SK-N-SH treated with all-trans-retinoic acid at 6 μM for 48 hours (cell line): Measurements from ENCODE around the gene AKAP13.

Source experiments
- ARNTL ChIP-seq: fragments of 450-650 bp; formaldehyde crosslinking; IDR thresholded peaks from 2 replicates; pipeline ENCODE4 v1.5.0; 2020; ENCODE audit warnings: low read depth, mild to moderate bottlenecking, moderate library complexity, borderline replicate concordance
- BACH2 ChIP-seq: fragments of 250-450 bp; sonication (Bioruptor Pico); IDR thresholded peaks from 2 replicates; pipeline ENCODE4 v1.9.0; 2021; ENCODE audit warnings: mild to moderate bottlenecking, borderline replicate concordance
- GLIS3 ChIP-seq: fragments of 250-450 bp; sonication (Bioruptor Pico); IDR thresholded peaks from 2 replicates; pipeline ENCODE4 v1.5.0; 2020; ENCODE audit warnings: mild to moderate bottlenecking, moderate library complexity
- PATZ1 ChIP-seq: fragments of 250-450 bp; sonication (Bioruptor Pico); IDR thresholded peaks from 2 replicates; pipeline ENCODE4 v1.8.0; 2020; ENCODE audit warnings: mild to moderate bottlenecking, moderate library complexity, borderline replicate concordance
- POU6F1 ChIP-seq: fragments of 250-450 bp; sonication (Bioruptor Pico); IDR thresholded peaks from 2 replicates; pipeline ENCODE4 v1.8.0; 2021; ENCODE audit warnings: low read depth, mild to moderate bottlenecking, moderate library complexity, borderline replicate concordance
- PPARA ChIP-seq: fragments of 250-450 bp; sonication (Bioruptor Pico); IDR thresholded peaks from 2 replicates; pipeline ENCODE4 v1.5.0; 2020; ENCODE audit warnings: mild to moderate bottlenecking, borderline replicate concordance
- RARB ChIP-seq: fragments of 250-450 bp; sonication (Bioruptor Pico); IDR thresholded peaks from 2 replicates; pipeline ENCODE4 v1.8.0; 2021; ENCODE audit warnings: mild to moderate bottlenecking, moderate library complexity
- ZC3H10 ChIP-seq: fragments of 250-450 bp; sonication (Bioruptor Pico); IDR thresholded peaks from 2 replicates; pipeline ENCODE4 v1.5.1; 2021; ENCODE audit warnings: mild to moderate bottlenecking, moderate library complexity
- ZFP30 ChIP-seq: fragments of 450-650 bp; formaldehyde crosslinking; IDR thresholded peaks from 2 replicates; pipeline ENCODE4 v1.5.0; 2022; ENCODE audit warnings: mild to moderate bottlenecking, moderate library complexity
- ZNF565 ChIP-seq: fragments of 450-650 bp; formaldehyde crosslinking; conservative IDR thresholded peaks from 2 replicates; pipeline ENCODE4 v1.5.0; 2020; ENCODE audit warnings: low read depth, mild to moderate bottlenecking, moderate library complexity
- TF ChIP-seq, protein P1 (sequence below): fragments of 250-450 bp; sonication (Bioruptor Pico); IDR thresholded peaks from 2 replicates; pipeline ENCODE4 v1.5.1; 2021; ENCODE audit warnings: mild to moderate bottlenecking, moderate library complexity
- TF ChIP-seq, protein P2 (sequence below): fragments of 250-450 bp; sonication (Bioruptor Pico); IDR thresholded peaks from 2 replicates; pipeline ENCODE4 v1.5.1; 2020; ENCODE audit warnings: low read depth, mild to moderate bottlenecking, moderate library complexity

DNA sequence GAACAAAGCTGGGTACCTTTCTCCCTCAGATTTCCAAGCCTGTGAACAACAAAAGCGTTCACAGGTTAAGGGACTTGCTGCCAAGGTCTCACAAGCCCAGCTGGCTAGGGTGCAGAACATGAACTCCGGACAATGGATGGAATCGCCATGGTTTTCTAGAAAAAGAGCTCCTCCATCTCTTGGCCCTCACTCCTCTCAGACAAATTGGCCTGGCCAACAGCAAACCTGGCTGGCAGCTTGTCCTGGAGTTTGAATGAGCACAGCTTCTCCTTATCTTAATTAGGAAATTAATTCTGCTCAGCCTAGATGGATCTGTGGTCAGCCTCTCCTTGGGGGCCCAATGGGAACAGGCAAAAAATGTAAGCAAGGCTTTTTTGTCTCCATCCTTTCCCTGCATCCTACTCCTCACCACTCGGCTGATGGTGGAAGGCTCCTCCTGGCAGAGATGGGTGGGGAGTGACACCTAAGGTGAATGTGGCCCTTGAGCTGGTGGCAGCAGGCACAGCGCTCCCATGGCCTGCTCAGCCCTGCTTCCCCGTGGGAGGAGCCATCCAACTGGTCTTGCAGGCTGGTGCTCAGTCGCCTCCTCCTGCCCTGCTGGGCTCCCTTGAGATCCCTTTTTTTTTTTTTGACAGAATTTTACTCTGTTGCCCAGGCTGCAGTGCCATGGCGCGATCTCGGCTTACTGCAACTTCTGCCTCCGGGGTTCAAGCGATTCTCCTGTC, 408.5 kb downstream of the AKAP13 start:
- TF ChIP-seq PATZ1 (CRISPR knock-in tag) (no peak), ZNF565 (CRISPR knock-in tag) (no peak), ZFP30 (no peak), PPARA (CRISPR knock-in tag) (no peak), ZC3H10 (CRISPR knock-in tag) (no peak), ARNTL (no peak), POU6F1 (CRISPR knock-in tag) (no peak), RARB (no peak), GLIS3 (CRISPR knock-in tag) (no peak), BACH2 (CRISPR knock-in tag) (no peak)
- TF ChIP-seq, protein P1, sequence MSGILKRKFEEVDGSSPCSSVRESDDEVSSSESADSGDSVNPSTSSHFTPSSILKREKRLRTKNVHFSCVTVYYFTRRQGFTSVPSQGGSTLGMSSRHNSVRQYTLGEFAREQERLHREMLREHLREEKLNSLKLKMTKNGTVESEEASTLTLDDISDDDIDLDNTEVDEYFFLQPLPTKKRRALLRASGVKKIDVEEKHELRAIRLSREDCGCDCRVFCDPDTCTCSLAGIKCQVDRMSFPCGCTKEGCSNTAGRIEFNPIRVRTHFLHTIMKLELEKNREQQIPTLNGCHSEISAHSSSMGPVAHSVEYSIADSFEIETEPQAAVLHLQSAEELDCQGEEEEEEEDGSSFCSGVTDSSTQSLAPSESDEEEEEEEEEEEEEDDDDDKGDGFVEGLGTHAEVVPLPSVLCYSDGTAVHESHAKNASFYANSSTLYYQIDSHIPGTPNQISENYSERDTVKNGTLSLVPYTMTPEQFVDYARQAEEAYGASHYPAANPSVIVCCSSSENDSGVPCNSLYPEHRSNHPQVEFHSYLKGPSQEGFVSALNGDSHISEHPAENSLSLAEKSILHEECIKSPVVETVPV (CRISPR knock-in tag), result no peak
- TF ChIP-seq, protein P2, sequence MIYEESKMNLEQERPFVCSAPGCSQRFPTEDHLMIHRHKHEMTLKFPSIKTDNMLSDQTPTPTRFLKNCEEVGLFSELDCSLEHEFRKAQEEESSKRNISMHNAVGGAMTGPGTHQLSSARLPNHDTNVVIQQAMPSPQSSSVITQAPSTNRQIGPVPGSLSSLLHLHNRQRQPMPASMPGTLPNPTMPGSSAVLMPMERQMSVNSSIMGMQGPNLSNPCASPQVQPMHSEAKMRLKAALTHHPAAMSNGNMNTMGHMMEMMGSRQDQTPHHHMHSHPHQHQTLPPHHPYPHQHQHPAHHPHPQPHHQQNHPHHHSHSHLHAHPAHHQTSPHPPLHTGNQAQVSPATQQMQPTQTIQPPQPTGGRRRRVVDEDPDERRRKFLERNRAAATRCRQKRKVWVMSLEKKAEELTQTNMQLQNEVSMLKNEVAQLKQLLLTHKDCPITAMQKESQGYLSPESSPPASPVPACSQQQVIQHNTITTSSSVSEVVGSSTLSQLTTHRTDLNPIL (CRISPR knock-in tag), result no peak
